ENCODE measurements around the gene HACD4.
"Not testable (repeated sequence)": the region's sequence is repeated elsewhere in the genome, so short reads cannot be mapped to it uniquely, and the experiment has no call there.

Gene HACD4

DNA sequence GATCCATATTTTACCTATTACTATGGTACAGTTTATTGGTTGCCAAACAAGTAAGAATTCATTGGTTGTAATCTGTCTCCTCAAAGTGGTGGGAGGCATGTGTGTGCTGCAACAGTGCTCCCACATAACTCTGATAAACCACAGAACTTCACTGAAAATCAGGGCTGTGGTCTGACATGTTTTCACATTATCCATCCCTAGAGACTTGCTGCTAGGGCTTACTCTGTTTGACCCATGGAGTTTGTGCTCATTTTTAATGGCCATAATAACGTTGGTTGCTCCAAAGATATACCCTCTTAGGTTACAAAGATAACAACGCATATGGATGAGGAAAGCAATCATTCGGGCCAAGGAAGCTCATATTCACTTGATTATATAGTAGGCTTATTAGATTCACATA is 37.0 kb downstream of the HACD4 start:
- peaks cover 41% of the 10 kb centered on the region for H3K4me1 Mint-ChIP-seq (ENCODE audit: low read depth)
- H3K4me3 Mint-ChIP-seq, result no peak overlapping the region
- H3K9me3 Mint-ChIP-seq (ENCODE audit: low read depth), result no peaks in the 10 kb centered on the region
- no peak overlapping the region for H3K27ac Mint-ChIP-seq
- H3K36me3 Mint-ChIP-seq, result peaks cover 29% of the 10 kb centered on the region
- no peaks in the 10 kb centered on the region for H3K27me3 Mint-ChIP-seq

DNA sequence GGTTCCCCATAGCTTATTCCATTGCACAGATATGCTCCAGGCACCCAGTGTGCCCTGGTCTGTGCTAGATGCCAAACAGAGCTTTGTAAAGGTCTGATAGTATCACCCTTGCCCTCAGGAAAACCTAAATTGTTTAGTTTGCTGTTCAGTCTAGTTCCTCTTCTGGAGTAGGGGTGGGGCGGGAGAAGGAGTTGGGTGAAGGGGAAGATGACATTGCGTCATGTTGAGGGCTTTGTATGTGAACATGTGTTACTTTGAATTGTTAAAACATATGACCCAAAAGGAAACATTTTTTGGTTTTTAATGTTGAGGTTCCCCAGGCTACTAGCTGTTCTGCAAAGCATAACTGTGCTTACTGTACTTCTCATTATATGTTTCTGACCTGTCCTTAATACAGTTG is 40.6 kb downstream of the HACD4 start:
- peaks cover 31% of the 10 kb centered on the region for H3K36me3 Mint-ChIP-seq
- no peaks in the 10 kb centered on the region for H3K9me3 Mint-ChIP-seq (ENCODE audit: low read depth)
- no peak overlapping the region for H3K4me3 Mint-ChIP-seq
- peaks cover 14% of the 10 kb centered on the region for H3K4me1 Mint-ChIP-seq (ENCODE audit: low read depth)
- no peak overlapping the region for H3K27ac Mint-ChIP-seq
- H3K27me3 Mint-ChIP-seq, result no peaks in the 10 kb centered on the region

DNA sequence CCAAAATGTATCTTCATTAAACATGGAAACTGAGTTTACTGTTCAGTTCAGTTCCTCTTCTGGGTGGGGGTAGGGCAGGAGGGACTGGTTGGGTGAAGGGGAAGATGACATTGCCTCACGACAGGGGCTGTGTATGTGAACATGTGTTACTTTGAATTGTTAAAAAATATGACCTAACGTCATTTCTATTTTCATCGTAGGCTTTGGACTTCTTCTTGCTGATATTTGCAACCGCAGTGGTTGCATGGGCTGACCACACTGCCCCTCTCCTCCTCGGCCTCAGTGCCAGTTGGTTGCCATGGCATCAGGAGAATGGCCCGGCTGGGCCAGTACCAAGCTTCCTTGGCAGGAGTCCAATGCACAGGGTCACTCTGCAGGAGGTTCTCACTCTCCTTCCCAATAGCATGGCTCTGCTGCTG is 41.5 kb downstream of the HACD4 start:
- H3K36me3 Mint-ChIP-seq, result peaks cover 29% of the 10 kb centered on the region
- peaks cover 8% of the 10 kb centered on the region for H3K4me1 Mint-ChIP-seq (ENCODE audit: low read depth)
- no peaks in the 10 kb centered on the region for H3K27me3 Mint-ChIP-seq
- H3K4me3 Mint-ChIP-seq, result no peak overlapping the region
- H3K9me3 Mint-ChIP-seq (ENCODE audit: low read depth), result no peaks in the 10 kb centered on the region
- H3K27ac Mint-ChIP-seq, result no peak overlapping the region

DNA sequence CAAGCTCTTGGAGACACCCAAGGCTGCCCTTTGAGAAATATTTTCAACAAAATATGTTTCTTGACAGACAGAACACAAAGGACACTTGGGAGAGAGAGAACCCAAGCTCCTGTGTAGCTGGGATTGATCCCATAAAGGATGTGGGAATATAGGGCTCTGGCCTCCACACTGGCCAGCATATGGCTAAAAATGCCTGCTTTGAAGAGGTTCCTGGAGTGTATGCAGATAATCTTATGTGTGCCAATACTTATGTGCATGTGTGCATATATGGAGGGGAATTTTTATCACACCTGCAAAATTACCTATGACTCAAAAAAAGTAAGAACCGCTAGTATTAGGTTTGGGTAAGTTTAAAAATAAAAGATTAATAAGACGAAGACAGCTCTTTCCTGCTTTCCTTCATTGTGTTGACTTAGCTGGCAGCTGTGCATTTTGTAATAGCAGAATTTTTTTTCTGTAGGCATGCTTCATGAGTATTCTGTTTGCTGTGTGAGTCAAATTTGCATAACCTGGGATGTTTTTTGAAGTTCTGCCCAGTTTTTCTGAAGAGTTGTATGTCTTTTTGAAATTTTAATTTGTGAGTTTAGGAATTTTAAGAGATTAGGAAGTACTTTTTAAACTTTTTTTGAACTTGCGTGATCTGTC is 42.6 kb downstream of the HACD4 start:
- H3K9me3 Mint-ChIP-seq (ENCODE audit: low read depth), result no peaks in the 10 kb centered on the region
- peaks cover 25% of the 10 kb centered on the region for H3K36me3 Mint-ChIP-seq
- H3K4me3 Mint-ChIP-seq, result no peak overlapping the region
- no peaks in the 10 kb centered on the region for H3K27me3 Mint-ChIP-seq
- no peaks in the 10 kb centered on the region for H3K4me1 Mint-ChIP-seq (ENCODE audit: low read depth)
- no peak overlapping the region for H3K27ac Mint-ChIP-seq

DNA sequence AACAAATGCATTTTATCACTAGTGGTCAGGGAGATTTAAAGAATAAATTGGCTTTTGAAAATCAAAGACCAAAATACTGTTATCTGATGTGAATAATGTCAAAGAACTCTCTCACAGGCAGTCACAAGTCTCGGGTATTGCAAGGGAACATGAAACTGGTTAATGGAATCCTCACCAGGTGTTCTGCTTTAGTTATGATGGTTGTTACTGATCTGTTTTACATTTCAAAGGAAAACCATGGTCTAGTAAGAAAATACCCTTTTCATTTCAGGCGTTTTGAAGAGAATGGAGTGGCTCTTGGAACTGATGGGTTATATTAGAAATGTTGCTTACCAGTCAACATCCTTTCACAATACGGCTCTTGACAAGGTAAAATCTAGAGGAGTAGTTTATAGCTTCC is 43.4 kb downstream of the HACD4 start:
- no peaks in the 10 kb centered on the region for H3K9me3 Mint-ChIP-seq (ENCODE audit: low read depth)
- peaks cover 25% of the 10 kb centered on the region for H3K36me3 Mint-ChIP-seq
- H3K27ac Mint-ChIP-seq, result no peak overlapping the region
- no peak overlapping the region for H3K4me3 Mint-ChIP-seq
- no peaks in the 10 kb centered on the region for H3K4me1 Mint-ChIP-seq (ENCODE audit: low read depth)
- H3K27me3 Mint-ChIP-seq, result no peaks in the 10 kb centered on the region

DNA sequence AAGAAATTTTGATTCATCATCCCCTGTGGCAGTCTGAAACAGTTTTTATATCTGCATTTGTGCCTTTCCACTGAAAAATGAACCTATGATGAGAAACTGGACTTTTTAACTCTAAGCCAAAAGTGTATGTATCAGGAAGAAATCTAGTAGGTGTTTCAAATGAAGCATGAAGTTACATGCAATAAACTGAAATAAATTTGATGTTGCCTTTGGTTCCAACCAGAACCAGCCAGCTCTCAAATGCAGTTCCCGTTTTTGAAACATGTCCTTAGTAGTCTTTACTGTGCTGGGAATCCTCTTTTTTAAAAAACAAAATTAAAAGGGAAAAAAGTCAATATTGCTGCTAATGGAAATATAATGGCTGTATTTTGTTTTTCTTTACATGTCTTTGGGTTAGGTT is 43.9 kb downstream of the HACD4 start:
- Mint-ChIP-seq H3K27ac (no peak overlapping the region), H3K4me1 (ENCODE audit: low read depth) (no peaks in the 10 kb centered on the region), H3K27me3 (no peaks in the 10 kb centered on the region), H3K9me3 (ENCODE audit: low read depth) (no peaks in the 10 kb centered on the region), H3K4me3 (no peak overlapping the region), H3K36me3 (peaks cover 27% of the 10 kb centered on the region)

DNA sequence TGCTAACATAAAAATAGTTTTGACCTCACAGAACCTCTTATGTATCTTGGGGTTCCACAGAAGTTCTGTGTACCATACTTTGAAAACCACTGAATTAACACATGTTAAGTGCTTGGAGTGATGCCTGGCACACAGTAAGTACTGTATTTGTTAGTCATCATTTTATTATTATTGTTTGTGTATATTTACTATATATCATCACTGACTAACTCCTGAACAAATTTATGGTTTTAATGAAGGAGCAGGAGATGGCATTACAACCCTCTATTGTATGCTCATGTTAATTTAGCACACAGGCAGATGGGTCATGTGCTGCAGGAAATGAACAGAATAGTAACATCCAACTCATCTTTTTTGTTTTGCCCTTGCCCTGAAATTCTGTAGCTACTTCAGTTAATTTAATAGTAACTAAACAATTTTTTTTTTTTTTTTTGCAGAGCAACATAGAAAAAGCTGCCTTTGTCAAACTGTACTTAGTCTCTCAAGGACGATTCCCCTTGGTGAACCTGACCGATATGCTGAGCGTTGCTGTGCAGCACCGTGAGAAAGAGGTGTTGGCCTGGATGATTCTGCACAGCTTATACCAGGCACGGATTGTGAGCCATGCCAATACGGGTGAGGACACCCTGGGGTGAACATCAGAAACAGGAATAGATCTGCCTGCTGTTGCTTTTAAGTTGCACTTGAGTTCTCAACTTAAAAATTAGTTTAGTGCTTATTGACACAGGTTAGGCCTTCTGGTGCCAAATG is 45.4 kb downstream of the HACD4 start:
- H3K4me3 Mint-ChIP-seq, result no peak overlapping the region

DNA sequence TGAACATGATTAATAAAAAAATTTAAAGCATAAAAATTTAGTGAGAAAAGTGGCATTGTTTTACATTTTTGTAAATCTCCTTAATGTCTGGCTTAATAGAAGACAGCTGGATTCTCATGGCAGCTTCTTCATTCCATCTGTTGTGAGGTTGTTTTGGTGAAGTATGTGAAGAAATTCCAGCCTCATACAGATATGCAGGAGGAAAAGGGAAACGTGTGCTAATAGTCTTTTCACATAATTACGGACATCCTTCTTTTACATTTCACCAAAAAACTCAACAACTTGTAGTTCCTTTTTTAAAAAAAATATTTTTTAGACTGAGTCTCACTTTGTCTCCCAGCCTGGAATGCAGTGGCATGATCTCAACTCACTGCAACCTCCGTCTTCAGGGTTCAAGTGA is 46.9 kb downstream of the HACD4 start:
- Mint-ChIP-seq H3K9me3 (ENCODE audit: low read depth) (no peaks in the 10 kb centered on the region), H3K4me3 (no peak overlapping the region), H3K4me1 (ENCODE audit: low read depth) (peaks cover 8% of the 10 kb centered on the region), H3K27me3 (no peaks in the 10 kb centered on the region), H3K36me3 (peaks cover 23% of the 10 kb centered on the region), H3K27ac (no peak overlapping the region)

More for the DNA sequence above, 45.4 kb downstream of the HACD4 start:
- no peaks in the 10 kb centered on the region for H3K27me3 Mint-ChIP-seq
- H3K9me3 Mint-ChIP-seq (ENCODE audit: low read depth), result no peaks in the 10 kb centered on the region
- H3K4me1 Mint-ChIP-seq (ENCODE audit: low read depth), result peaks cover 3% of the 10 kb centered on the region
- peaks cover 32% of the 10 kb centered on the region for H3K36me3 Mint-ChIP-seq
- H3K27ac Mint-ChIP-seq, result no peak overlapping the region

DNA sequence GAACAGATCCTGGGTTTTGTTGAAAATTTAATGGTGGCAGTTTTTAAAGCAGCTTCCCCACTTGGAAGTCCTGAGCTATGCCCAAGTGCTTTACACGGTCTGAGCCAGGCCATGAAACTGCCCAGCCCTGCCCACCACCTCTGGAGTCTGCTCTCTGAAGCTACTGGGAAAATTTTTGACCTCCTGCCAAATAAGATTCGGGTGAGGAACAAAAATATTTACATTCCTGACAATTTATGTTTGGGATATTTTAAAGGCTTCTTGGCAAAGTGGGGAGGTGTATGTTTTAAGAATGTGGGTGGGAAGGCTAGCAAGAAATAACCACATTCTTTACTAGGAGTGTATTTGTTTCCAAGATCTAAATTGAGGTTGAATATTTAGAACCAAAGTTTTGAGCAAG is 50.0 kb downstream of the HACD4 start:
- no peaks in the 10 kb centered on the region for H3K27me3 Mint-ChIP-seq
- H3K36me3 Mint-ChIP-seq, result peaks cover 33% of the 10 kb centered on the region
- no peak overlapping the region for H3K27ac Mint-ChIP-seq
- H3K9me3 Mint-ChIP-seq (ENCODE audit: low read depth), result no peaks in the 10 kb centered on the region
- peaks cover 8% of the 10 kb centered on the region for H3K4me1 Mint-ChIP-seq (ENCODE audit: low read depth)
- H3K4me3 Mint-ChIP-seq, result no peak overlapping the region

DNA sequence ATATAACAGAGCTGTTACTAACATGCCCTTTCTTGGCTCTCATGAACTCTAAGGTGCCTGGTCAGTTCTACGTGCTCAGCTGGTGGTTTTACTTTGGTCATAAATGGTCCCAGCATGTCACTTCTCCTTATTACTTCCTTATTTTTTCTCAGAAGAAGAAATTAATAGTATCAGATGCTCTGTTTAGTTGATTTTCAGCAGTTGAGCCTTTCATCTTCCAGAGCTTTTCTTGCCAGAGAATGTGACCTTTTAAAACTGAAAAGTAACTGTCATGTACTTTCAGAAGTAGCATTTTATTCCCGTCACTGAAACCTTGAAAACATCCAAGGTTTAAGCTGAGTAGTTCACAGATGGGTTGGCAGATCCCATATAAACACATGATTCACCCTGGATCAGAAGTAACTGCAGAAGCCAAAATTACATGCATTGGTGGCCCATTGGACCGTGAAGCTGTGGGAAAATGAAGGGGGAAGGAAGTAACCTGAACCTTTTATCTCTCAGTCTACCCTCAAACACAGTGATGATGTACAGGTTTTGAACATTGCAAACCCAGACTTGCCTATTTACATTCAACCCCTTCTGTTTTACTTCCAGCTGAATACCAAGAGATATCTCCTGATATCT is 50.5 kb downstream of the HACD4 start:
- peaks cover 8% of the 10 kb centered on the region for H3K4me1 Mint-ChIP-seq (ENCODE audit: low read depth)
- H3K36me3 Mint-ChIP-seq, result peaks cover 35% of the 10 kb centered on the region
- no peak overlapping the region for H3K4me3 Mint-ChIP-seq
- no peaks in the 10 kb centered on the region for H3K27me3 Mint-ChIP-seq
- H3K9me3 Mint-ChIP-seq (ENCODE audit: low read depth), result no peaks in the 10 kb centered on the region
- H3K27ac Mint-ChIP-seq, result no peak overlapping the region

DNA sequence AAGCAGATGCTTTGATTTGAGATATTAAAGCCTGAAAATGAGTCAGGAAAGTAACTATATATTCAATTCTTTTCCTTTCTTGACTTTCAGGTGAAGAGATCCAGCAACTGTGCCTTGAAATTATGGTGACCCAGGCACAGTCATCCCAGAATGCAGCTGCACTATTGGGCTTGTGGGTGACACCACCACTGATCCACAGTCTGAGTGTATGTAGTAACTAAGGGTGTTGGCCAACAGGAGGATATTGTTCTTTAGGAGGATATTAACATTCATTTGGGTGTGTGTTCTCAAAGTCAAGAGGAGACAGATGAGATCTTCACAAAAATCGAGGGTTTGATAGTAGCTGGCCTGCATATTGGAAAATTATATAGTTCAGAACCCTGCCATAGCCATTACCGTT is 53.2 kb downstream of the HACD4 start:
- no peaks in the 10 kb centered on the region for H3K9me3 Mint-ChIP-seq (ENCODE audit: low read depth)
- H3K4me1 Mint-ChIP-seq (ENCODE audit: low read depth), result peaks cover 8% of the 10 kb centered on the region
- no peak overlapping the region for H3K27ac Mint-ChIP-seq
- H3K27me3 Mint-ChIP-seq, result no peaks in the 10 kb centered on the region
- H3K4me3 Mint-ChIP-seq, result no peak overlapping the region
- peaks cover 36% of the 10 kb centered on the region for H3K36me3 Mint-ChIP-seq

DNA sequence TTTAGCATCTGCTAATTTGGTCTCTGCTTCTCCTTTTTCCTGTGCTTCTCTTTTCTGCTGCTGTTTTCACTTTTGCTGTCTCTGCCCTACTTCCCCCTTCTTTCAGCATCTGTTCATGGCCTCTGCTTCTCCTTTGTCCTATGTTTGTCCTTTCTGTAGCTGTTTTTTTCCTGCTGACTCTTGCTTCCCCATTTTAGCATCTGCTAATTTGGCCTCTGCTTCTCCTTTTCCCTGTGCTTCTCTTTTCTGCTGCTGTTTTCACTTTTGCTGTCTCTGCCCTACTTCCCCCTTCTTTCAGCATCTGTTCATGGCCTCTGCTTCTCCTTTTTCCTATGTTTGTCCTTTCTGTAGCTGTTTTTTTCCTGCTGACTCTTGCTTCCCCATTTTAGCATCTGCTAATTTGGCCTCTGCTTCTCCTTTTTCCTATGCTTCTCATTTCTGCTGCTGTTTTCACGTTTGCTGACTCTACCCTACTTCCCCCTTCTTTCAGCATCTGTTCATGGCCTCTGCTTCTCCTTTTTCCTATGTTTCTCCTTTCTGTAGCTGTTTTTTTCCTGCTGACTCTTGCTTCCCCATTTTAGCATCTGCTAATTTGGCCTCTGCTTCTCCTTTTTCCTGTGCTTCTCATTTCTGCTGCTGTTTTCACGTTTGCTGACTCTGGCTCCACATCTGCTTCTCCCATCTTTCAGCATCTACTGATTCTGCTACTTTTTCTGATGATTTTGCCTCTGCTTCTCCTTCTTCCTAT is 57.1 kb downstream of the HACD4 start:
- not testable (repeated sequence) for H3K9me3 Mint-ChIP-seq (ENCODE audit: low read depth); H3K4me1 Mint-ChIP-seq (ENCODE audit: low read depth); H3K27me3 Mint-ChIP-seq; H3K27ac Mint-ChIP-seq; H3K4me3 Mint-ChIP-seq
- peaks cover 39% of the 10 kb centered on the region for H3K36me3 Mint-ChIP-seq

DNA sequence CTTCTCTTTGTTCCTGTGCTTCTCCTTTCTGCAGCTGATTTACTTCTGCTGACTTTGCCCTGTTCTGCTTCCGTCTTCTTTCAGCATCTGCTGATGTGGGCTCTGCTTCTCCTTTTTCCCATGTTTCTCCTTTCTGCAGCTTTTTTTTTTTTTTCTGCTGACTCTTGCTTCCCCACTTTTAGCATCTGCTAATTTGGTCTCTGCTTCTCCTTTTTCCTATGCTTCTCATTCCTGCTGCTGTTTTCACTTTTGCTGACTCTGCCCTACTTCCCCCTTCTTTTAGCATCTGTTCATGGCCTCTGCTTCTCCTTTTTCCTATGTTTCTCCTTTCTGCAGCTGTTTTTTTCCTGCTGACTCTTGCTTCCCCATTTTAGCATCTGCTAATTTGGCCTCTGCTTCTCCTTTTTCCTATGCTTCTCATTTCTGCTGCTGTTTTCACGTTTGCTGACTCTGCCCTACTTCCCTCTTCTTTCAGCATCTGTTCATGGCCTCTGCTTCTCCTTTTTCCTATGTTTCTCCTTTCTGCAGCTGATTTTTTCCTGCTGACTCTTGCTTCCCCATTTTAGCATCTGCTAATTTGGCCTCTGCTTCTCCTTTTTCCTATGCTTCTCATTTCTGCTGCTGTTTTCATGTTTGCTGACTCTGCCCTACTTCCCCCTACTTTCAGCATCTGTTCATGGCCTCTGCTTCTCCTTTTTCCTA is 58.0 kb downstream of the HACD4 start:
- not testable (repeated sequence) for H3K4me3 Mint-ChIP-seq; H3K9me3 Mint-ChIP-seq (ENCODE audit: low read depth); H3K4me1 Mint-ChIP-seq (ENCODE audit: low read depth); H3K27ac Mint-ChIP-seq; H3K27me3 Mint-ChIP-seq
- H3K36me3 Mint-ChIP-seq, result peaks cover 39% of the 10 kb centered on the region

DNA sequence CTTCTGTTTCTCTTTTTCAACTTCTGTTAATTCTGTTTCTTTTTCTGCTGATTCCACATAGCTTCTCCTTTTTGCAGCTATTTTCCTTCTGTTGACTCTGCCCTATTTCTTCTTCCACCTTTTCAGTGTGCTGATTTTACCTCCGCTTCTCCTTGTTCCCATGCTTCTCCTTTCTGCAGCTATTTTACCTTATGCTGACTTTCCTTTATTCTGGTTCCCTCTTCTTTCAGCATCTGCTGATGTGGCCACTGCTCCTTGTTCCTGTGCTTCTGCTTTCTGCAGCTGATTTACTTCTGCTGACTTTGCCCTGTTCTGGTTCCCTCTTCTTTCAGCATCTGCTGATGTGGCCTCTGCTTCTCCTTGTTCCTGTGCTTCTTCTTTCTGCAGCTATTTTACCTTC is 58.8 kb downstream of the HACD4 start:
- Mint-ChIP-seq H3K9me3 (ENCODE audit: low read depth) (peaks cover 7% of the 10 kb centered on the region), H3K36me3 (peaks cover 35% of the 10 kb centered on the region), H3K4me1 (ENCODE audit: low read depth) (no peaks in the 10 kb centered on the region)

More for the DNA sequence above, 58.8 kb downstream of the HACD4 start:
- Mint-ChIP-seq H3K27me3 (no peaks in the 10 kb centered on the region), H3K27ac (no peak overlapping the region), H3K4me3 (no peak overlapping the region)

Measured in activated naive CD8-positive, alpha-beta T cell (primary cell).